Thoracic aorta (tissue), 2 donors: ENCODE data around the gene CCDC3. TPM values are rescaled to one million over a fixed set of nuclear protein-coding genes. Genes with fewer than 3 reads are reported as not detected.

Source experiments
- ATAC-seq: fragments of 150-250 bp; one replicate; pipeline ENCODE4 v1.8.0; 2017; ENCODE audit warnings: low read depth; ENCODE audit not compliant: insufficient number of reproducible peaks, low FRiP score
- DNase-seq: peaks from one replicate; pipeline ENCODE4 v3.0.0-alpha.2; 2020; ENCODE audit warnings: low spot score
- H3K27ac ChIP-seq, 2 donors: fragments of 200-600 bp; sonication (generic); 1 replicate in 1 of 2; 2 replicates in 1 of 2; pipeline ENCODE4 v1.5.1; 2016; ENCODE audit warnings: mild to moderate bottlenecking in 2 of 2, moderate library complexity in 2 of 2
- H3K27me3 ChIP-seq: fragments of 200-600 bp; sonication (generic); replicated peaks from 2 replicates; pipeline ENCODE4 v1.6.0; 2016; ENCODE audit warnings: mild to moderate bottlenecking; ENCODE audit not compliant: insufficient read depth
- H3K36me3 ChIP-seq: fragments of 200-600 bp; sonication (generic); one replicate; pipeline ENCODE4 v1.5.1; 2016
- H3K4me1 ChIP-seq, 2 donors: fragments of 200-600 bp; sonication (generic); 1 replicate in 1 of 2; 2 replicates in 1 of 2; pipeline versions ENCODE4 v1.5.1 to v1.6.0; 2016; ENCODE audit warnings: low read depth in 2 of 2, mild to moderate bottlenecking in 1 of 2; ENCODE audit not compliant: control insufficient read depth in 1 of 2
- H3K4me3 ChIP-seq: fragments of 200-600 bp; sonication (generic); 2 replicates; pipeline ENCODE4 v1.5.1; 2016; ENCODE audit warnings: mild to moderate bottlenecking
- H3K9me3 ChIP-seq: fragments of 200-600 bp; sonication (generic); 2 replicates; pipeline ENCODE4 v1.5.1; 2016
- CTCF ChIP-seq: fragments of 200-600 bp; sonication (generic); IDR thresholded peaks from one replicate; pipeline ENCODE4 v1.5.1; 2019; ENCODE audit warnings: antibody characterized with exemption
- total RNA-seq, 2 donors: library from RNA; depleted of rRNA; stranded (reverse); fragments of >200 nt; gene quantifications; one replicate each; pipeline versions ENCODE4 v1.1.0 to v1.2.3, GENCODE V29; 2016

Gene CCDC3
- total RNA-seq, 2 donors from 2014 or later = 127 to 137 TPM

DNA sequence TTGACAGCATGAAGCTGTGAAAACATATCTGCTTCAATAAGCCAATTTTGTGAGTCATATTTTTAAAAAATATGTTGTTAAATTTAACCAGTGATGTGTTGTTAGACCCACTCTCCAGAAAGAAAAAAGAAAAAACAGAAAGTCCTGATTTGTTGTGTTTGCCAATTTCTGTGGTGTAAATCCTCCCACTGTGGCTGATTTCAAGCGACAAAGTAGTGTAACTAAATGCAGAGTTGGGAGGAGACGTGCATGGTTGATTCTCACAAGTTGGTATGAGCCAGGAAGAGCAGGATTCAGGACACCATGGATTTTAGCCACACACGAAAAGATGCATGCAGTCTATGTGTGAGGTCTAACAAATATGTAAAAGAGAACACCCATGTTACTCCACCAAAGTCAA, 139.1 kb downstream of the CCDC3 start:
- Histone ChIP-seq H3K36me3 (no peaks in the 10 kb centered on the region), H3K9me3 (no peaks in the 10 kb centered on the region), H3K4me3 (no peak overlapping the region), H3K27ac (no peak overlapping the region), H3K4me1 (no peaks in the 10 kb centered on the region), H3K27me3 (no peaks in the 10 kb centered on the region)
- DNase-seq (no peak), ATAC-seq (no peak)
- TF ChIP-seq CTCF = no peak

DNA sequence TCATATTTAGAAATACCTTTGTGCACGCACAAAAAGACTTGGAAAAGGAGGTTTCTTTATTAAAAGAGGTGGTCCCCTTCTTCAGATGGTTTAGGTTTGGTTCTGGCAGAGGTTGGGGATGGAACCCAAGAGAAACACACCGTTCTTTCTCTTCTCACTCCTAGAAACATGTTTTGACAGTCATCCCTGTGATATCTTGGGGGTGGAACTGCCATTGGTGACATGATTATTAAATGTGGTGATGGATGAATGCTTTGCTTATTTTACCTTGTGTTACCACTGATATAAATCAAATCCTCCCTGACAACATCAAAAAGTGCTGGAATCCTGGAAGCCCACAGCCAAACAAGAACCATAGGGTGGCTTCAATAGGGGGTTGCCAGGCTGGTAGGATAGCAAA, 146.5 kb downstream of the CCDC3 start:
- no peak for ATAC-seq
- H3K27ac ChIP-seq = no peak overlapping the region
- no peak for DNase-seq
- no peaks in the 10 kb centered on the region for H3K36me3 ChIP-seq
- no peak overlapping the region for H3K4me3 ChIP-seq
- no peaks in the 10 kb centered on the region for H3K9me3 ChIP-seq
- peaks cover 0 to 4% of the 10 kb centered on the region in 2 donors for H3K4me1 ChIP-seq
- no peaks in the 10 kb centered on the region for H3K27me3 ChIP-seq
- TF ChIP-seq CTCF = no peak

- Histone ChIP-seq H3K4me1 (peaks cover 6 to 17% of the 10 kb centered on the region in 2 donors), H3K27ac (no peak overlapping the region), H3K27me3 (no peaks in the 10 kb centered on the region), H3K9me3 (no peaks in the 10 kb centered on the region), H3K4me3 (no peak overlapping the region), H3K36me3 (no peaks in the 10 kb centered on the region)
- no peak for DNase-seq
- ATAC-seq = no peak
- TF ChIP-seq CTCF = no peak
Observed at GRCh38 chr10:12852687-12853086, 148.8 kb downstream of the CCDC3 start.

DNA sequence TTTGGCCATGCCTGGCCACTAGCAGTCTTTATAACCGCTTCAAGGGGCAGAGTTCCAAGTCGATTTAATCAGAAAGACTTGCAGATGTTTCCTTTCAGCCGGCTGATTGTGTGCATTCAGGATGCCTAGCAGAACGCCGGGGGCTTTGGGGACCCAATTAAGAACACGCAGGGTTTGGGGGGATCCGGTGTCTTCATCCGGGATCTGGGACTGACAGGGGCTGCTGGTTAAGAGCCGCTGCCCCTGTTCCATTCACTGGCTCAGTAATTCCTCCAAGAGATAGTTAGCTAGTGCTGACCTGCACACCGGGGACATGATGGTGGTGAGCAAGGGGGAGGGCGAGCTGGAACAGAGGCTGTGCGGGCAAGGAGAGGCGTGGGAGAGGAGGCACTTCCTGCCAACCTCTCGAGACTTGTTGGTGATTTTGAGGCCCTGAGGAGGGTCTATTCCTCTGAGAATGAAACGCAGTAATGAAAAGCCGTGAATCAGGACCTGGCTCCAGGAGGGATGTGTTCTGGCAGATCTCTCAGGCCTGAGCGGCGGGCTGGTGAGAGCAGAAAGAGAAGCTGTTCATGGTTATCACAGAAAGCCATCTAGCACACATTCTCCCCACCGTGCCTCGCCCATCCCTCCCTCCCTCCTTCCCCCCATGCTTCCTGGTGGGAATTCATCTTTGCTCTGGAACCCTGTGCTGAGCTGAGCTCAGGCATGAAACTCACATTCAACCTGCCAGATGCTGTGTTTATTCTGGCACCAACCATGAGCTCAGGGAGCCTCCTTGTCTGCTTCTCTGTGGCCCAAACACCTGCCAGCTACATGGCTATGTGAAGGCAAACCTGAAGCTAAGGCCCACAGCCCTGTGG, 152.0 kb downstream of the CCDC3 start:
- H3K4me1 ChIP-seq = peaks cover 15 to 36% of the 10 kb centered on the region in 2 donors
- H3K9me3 ChIP-seq = no peaks in the 10 kb centered on the region
- H3K4me3 ChIP-seq = peak overlapping the region; percentile 27
- H3K27me3 ChIP-seq = no peaks in the 10 kb centered on the region
- H3K27ac ChIP-seq = no peak overlapping the region
- ATAC-seq (no peak), DNase-seq (no peak)
- no peak for TF ChIP-seq CTCF
- H3K36me3 ChIP-seq = no peaks in the 10 kb centered on the region

DNA sequence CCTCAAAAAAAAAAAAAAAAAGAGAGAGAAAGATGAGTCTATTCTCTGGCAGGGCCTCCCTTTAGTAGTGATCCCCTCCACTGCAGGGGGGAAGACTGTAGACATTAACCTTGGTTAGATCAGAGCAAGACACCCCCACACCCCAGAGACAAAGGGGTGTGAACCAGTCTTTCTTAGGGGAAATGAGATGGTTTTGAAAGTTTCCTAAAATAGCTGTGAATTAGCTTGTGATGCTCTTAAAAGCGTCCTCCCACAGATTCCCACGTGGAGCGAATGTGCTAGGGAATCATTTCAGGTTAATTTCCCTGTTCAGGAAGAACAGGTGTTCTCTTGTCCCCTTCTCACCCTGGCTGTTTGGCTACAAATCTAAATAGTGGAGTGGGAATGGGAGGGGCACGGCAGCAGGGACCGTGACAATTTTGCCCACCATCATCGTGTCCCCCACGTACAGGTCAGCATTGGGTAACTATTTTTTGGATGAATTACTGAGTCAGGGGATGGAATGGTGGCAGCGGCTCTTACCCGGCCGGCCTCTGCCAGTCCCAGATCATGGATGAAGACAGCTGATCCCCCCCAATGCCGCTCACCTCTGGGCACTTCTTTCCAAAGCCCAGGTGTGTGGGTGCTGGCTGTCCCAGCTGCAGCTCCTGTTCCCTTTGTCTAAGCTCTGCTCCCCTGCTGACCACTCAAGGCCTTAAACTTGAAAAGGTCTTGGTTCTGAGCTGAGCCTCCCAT, 152.9 kb downstream of the CCDC3 start:
- Histone ChIP-seq H3K27me3 (no peaks in the 10 kb centered on the region), H3K4me3 (no peak overlapping the region), H3K27ac (no peak overlapping the region), H3K9me3 (no peaks in the 10 kb centered on the region), H3K36me3 (no peaks in the 10 kb centered on the region), H3K4me1 (peaks cover 18 to 42% of the 10 kb centered on the region in 2 donors)
- no peak for DNase-seq
- no peak for ATAC-seq
- no peak for TF ChIP-seq CTCF
